Neural crest cell (in vitro differentiated cells): ENCODE results near the gene C1QTNF4. TPM values are rescaled to one million over a fixed set of nuclear protein-coding genes. Genes with fewer than 3 reads are reported as not detected.

ENCODE experiments used
- total RNA-seq: library from RNA; stranded (reverse); gene quantifications from 2 replicates; pipeline ENCODE4 v1.2.1, GENCODE V29; 2021

C1QTNF4 gene
- total RNA-seq, 1 donor from 2014 or later = 18.9 TPM

Other genes with a start within 250 kb of the C1QTNF4 start
- not detected in 2 replicates for gene MYBPC3, start 241.7 kb downstream of the C1QTNF4 start, total RNA-seq
- not detected in 2 replicates for gene SPI1, start 215.9 kb downstream of the C1QTNF4 start, total RNA-seq
- gene SLC39A13, start 185.8 kb downstream of the C1QTNF4 start, total RNA-seq = 34.5 and 36.0 TPM in 2 replicates
- 197 and 205 TPM in 2 replicates for gene PSMC3, start 168.0 kb downstream of the C1QTNF4 start, total RNA-seq
- gene RAPSN, start 145.3 kb downstream of the C1QTNF4 start, total RNA-seq = 0.16 and 0.50 TPM in 2 replicates
- 176 and 180 TPM in 2 replicates for gene CELF1, start 41.3 kb downstream of the C1QTNF4 start, total RNA-seq
- 41.8 and 47.0 TPM in 2 replicates for gene PTPMT1, start 28.8 kb downstream of the C1QTNF4 start, total RNA-seq
- 15.4 and 16.6 TPM in 2 replicates for gene KBTBD4, start 15.4 kb downstream of the C1QTNF4 start, total RNA-seq
- gene NDUFS3, start 15.3 kb downstream of the C1QTNF4 start, total RNA-seq = 172 and 178 TPM in 2 replicates
- 0.35 and 0.50 TPM in 2 replicates for gene FAM180B, start 7.7 kb downstream of the C1QTNF4 start, total RNA-seq
- gene MTCH2, start 48.1 kb upstream of the C1QTNF4 start, total RNA-seq = 157 and 160 TPM in 2 replicates
- 2.1 and 2.4 TPM in 2 replicates for gene AGBL2, start 121.0 kb upstream of the C1QTNF4 start, total RNA-seq
- gene FNBP4, start 172.9 kb upstream of the C1QTNF4 start, total RNA-seq = 110 and 116 TPM in 2 replicates